Measurements from ENCODE around the gene MIPOL1. TPM values are rescaled to one million over a fixed set of nuclear protein-coding genes. Genes with fewer than 3 reads are reported as not detected.

MIPOL1 gene
- total RNA-seq, 4 donors from 2014 or later, result 5.4 to 17.2 (median 9.4) TPM

- ATAC-seq (ENCODE audit: low FRiP score) (no peak), DNase-seq (ENCODE audit: low spot score) (no peak)
- no peak for TF ChIP-seq CTCF (IDR thresholded peaks at IDR 0.05)
Measured at GRCh38 chr14:37472906-37473305, 275.2 kb downstream of the MIPOL1 start.

- ATAC-seq (ENCODE audit: low FRiP score) (no peak), DNase-seq (ENCODE audit: low spot score) (no peak)
- TF ChIP-seq CTCF (IDR thresholded peaks at IDR 0.05), result no peak
Measured at GRCh38 chr14:37474191-37474590, 276.5 kb downstream of the MIPOL1 start.

GRCh38 chr14:37480446-37481290, 282.9 kb downstream of the MIPOL1 start:
- DNase-seq (ENCODE audit: low spot score), result no peak
- no peak for ATAC-seq (ENCODE audit: low FRiP score)
- TF ChIP-seq CTCF (IDR thresholded peaks at IDR 0.05), result no peak

- TF ChIP-seq CTCF (IDR thresholded peaks at IDR 0.05), result no peak
- DNase-seq (ENCODE audit: low spot score) (no peak), ATAC-seq (ENCODE audit: low FRiP score) (no peak)
Measured at GRCh38 chr14:37482428-37482827, 284.7 kb downstream of the MIPOL1 start.

GRCh38 chr14:37483672-37484071, 285.9 kb downstream of the MIPOL1 start:
- TF ChIP-seq CTCF (IDR thresholded peaks at IDR 0.05), result no peak
- ATAC-seq (ENCODE audit: low FRiP score) (no peak), DNase-seq (ENCODE audit: low spot score) (no peak)

- DNase-seq (ENCODE audit: low spot score) (no peak), ATAC-seq (ENCODE audit: low FRiP score) (no peak)
- TF ChIP-seq CTCF (IDR thresholded peaks at IDR 0.05), result no peak
Measured at GRCh38 chr14:37490607-37491006, 292.9 kb downstream of the MIPOL1 start.

- no peak for DNase-seq (ENCODE audit: low spot score)
- ATAC-seq (ENCODE audit: low FRiP score), result no peak
Measured at GRCh38 chr14:37491076-37491475, 293.3 kb downstream of the MIPOL1 start.

More at GRCh38 chr14:37491076-37491475, 293.3 kb downstream of the MIPOL1 start:
- TF ChIP-seq CTCF (IDR thresholded peaks at IDR 0.05), result no peak

Measured in omental fat pad (tissue), 4 donors.